Stimulated activated CD4-positive, alpha-beta T cell treated with anti-CD3 and anti-CD28 coated beads, Interleukin-4, amount 100 ng/mL, for 1 hour (primary cell): ENCODE results near the gene ADAMTS2.
"Not testable (repeated sequence)": the region's sequence is repeated elsewhere in the genome, so short reads cannot be mapped to it uniquely, and the experiment has no call there.

Experiments used
- DNase-seq: peaks from one replicate; pipeline ENCODE4 v3.0.0-alpha.2; 2020

ADAMTS2 gene

DNA sequence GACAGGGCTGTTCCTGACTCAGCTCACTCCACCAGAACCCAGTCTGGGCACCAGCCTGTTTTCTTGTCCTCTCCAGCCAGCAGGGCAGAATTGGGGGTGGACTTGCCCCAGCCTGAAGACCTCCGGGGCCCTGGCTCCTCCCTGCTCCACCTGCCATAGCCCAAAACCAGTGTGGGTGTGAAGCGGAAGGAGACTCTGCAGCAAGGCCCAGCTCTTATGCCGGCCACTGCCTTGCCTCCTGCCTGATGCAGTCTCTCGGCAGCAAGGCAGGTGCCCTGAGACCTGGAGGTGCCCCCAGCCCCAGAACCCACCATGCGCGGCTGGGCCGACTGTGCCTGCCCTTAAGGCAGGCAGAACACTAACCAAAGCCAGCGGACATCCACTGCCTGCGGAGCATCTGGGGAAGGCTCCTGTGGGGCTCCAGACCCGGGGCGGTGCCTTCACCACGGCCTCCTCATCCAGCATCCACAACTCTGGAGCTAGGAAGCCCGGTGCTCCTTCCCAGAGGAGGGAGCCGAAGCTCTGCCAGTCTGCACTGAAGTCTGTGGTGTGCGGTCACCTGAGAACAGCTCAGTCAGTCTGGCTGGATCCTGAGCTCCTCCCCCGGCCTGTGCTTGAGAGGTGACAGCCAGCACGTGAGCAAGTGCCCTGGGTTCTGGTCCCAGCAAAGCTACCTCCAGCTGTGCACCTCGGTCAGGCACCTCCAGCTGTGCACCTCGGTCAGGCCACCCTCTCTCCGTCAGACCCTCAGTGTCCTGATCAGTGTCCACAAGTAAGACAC is 116.7 kb downstream of the ADAMTS2 start:
- no peak for DNase-seq

DNA sequence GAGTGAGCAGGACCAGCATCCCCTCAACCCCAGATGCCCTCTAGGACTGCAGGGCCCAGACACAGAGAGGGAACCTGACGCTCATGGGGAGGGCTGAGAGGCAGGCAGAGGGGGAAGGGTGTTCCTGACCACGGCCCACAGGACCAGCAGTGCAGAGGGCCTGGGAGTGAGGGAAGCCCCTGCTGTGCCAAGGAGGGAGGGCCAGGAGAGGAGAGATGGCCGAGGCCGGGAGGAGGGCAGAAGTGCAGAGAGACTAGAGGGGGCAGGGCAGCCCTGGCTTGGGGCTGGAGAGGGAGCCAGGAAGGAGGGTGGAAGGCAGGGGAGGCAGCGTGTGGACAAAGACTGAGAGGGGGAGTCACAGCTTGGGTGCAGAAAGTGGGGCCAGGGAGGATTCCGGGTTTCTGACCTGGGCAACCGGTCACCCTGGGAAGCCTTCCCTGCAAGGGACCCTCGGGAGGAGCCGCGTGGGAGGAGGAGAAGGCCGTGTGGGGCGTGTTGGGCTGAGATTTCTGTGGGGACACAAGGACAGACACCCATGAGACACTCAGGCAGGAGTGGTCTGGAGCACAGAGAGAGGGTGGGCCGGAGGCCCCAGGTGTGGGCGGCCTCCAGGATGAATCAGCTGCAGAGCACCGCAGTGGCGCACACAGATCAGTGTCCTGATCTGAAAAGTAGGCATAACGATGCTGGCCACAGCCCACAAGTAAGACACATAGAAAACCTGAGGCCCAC is 117.5 kb downstream of the ADAMTS2 start:
- DNase-seq: no peak

GRCh38 chr5:179227229-179227579 is 118.1 kb downstream of the ADAMTS2 start:
- DNase-seq: no peak

DNA sequence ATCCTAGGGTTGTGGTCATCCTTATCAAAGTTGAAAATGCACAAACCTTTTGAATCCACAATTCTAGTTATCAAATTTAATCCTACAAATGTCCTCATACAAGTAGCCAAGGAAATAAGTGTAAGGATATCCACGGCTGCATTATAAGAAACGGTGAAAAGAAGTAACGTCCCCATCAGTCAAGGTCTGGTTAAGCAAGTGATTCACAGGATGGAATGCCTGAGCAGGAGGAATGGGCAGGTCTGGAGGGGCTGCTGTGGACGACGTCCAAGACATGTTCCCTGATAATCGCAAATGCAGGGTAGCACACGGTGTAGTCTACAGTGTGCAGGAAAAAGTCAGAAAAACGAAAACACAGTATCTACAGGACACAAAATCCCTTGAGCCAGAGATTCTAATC is 118.6 kb downstream of the ADAMTS2 start:
- DNase-seq: no peak

GRCh38 chr5:179225387-179225786 is 119.9 kb downstream of the ADAMTS2 start:
- no peak for DNase-seq

DNA sequence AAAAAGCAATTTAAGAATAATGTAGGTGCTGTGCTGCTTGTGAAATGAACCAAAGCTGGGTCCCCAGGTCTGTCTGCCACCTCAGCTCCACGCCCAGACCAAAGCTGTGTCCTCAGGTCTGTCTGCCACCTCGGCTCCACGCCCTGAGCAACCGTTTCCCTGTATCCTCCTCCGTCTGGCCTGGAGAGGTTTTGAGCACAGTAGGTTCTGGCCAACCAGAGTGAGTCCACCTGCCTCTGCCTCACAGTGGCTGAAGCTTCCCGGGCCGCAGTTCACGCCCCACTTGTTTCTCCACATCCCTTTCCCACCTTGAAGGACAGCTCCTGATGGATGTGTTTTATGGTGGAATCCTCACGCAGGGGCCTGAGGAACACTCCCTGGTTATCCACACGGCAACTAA is 120.5 kb downstream of the ADAMTS2 start:
- DNase-seq: no peak

DNA sequence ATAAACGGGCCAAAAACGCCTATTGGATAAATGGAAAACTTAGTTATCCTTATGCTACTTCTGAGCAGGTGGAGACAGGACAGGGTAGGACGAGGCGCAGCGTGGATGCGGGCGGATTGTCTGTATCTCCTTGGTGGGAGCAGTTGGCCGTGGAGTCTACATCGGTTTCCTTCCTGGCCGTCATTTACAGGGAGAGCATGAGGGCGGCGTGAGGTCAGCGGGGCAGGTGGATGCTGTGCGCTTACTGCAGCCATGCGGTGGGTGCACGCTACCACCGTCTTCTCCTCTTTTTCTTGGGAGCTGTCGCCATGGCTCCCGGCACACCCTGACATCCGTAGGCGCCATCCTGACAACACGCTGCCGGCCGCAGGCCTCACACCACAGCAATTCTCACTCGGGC is 121.3 kb downstream of the ADAMTS2 start:
- DNase-seq: no peak

DNA sequence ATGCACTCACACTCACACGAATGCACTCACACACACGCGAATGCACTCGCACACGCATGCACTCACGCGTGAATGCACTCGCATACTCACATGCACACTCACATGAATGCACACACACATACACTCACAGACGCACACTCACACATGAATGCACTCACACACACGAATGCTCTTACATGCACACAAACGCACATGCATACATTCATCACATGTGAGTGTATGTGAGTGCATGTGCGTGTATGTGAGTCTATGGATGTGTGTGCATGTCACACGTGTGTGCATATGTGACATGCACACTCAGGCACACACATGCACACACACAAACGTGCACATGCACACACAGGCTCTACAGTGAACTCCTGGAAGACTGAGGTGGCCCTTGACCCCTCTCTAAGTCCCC is 121.7 kb downstream of the ADAMTS2 start:
- DNase-seq: no peak

GRCh38 chr5:179222246-179223017 is 122.8 kb downstream of the ADAMTS2 start:
- DNase-seq: no peak

DNA sequence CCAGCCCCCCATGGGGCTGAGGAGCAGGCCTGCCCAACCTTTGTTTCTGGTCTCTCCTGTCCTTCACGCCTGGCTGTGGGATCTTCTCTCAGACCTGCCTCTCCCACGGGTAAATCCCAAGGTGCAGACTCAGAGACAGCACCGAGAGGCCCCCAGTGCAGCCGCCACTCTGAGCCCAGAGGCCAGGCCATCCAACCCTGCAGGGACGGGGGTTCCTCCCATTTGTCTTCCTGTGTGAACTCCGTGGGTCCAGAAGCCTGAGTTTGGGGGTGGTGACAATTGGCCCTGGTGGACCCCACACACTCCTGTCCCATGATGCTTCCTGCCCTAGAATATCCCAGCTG is 123.4 kb downstream of the ADAMTS2 start:
- DNase-seq: no peak

- DNase-seq: no peak
Observed at GRCh38 chr5:179221196-179221876, 123.9 kb downstream of the ADAMTS2 start.

- no peak for DNase-seq
Observed at GRCh38 chr5:179220716-179221115, 124.5 kb downstream of the ADAMTS2 start.

- DNase-seq: no peak
Observed at GRCh38 chr5:179219661-179220620, 125.3 kb downstream of the ADAMTS2 start.

GRCh38 chr5:179218943-179219330 is 126.3 kb downstream of the ADAMTS2 start:
- no peak for DNase-seq

DNA sequence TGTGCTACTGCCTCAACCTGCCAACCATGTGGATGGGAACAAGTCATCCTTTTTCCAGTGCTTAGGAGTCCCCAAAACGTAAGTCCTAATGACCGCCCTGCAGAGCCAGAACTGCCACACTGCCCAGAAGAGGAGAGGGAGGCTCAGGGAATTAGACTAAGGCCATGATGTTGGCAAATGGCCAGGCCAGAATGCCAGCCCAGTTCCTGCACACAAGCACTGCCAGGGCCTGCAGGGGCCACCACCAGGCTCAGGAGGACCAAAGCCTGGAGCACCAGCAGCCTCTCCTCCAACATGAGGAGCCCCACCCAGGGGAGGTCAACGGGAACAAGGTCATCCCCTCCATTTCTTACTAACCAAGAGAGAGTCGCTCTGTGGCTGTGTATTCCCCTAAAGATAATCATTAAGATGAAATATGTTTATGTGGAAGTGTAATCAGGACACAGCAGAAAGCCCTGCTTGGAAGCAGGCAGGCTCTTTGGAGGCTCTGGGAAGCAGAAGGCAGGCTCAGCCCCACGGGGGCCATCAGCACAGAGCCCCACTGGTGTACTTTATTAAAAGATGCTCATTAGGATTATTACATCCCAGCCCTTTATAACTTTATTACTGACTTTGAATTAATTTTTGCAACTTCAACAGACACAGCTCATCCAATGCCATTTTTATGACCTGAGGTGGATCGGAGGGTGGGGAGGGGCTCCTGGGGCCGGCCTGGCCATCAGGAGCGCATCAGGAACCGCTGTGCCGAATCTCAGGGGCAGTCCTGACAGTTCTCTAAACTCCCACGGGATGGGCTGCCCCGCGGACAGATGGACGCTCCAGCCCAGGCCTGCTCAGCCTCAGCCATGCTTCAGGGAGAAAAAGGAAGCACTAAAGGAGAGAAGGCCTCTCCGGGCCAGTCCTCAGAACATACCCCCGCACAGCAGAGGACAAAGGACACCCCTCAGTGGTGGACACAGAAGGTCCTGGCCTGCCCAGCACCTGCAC is 127.0 kb downstream of the ADAMTS2 start:
- no peak for DNase-seq

- no peak for DNase-seq
Observed at GRCh38 chr5:179217356-179217755, 127.9 kb downstream of the ADAMTS2 start.

- DNase-seq: not testable (repeated sequence)
Observed at GRCh38 chr5:179216381-179216780, 128.9 kb downstream of the ADAMTS2 start.

DNA sequence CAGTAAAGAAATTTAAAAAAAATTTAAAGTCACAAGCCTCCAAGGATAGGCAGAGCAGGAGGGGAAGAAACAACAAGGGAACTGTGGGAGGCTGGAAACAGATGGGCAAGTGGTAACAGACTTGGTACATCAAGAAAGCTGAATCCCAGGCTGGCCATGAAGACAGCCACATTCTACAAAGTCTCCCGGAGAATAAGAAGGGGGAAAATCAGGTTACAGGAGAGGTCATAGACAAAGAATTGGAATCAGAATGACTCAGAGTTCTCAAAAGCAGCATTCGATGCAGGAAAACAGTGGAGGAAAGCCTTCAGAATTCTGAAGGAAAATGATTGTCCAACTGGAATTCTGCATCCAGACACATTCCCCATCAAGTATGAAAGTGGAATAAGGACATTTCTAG is 129.7 kb downstream of the ADAMTS2 start:
- DNase-seq: no peak

- no peak for DNase-seq
Observed at GRCh38 chr5:179214678-179215077, 130.6 kb downstream of the ADAMTS2 start.

GRCh38 chr5:179212870-179213269 is 132.4 kb downstream of the ADAMTS2 start:
- DNase-seq: no peak

- no peak for DNase-seq
Observed at GRCh38 chr5:179211631-179212030, 133.6 kb downstream of the ADAMTS2 start.
